Liver (tissue), 9 donors: ENCODE measurements around the gene TP53INP2. TPM values are rescaled to one million over a fixed set of nuclear protein-coding genes. Genes with fewer than 3 reads are reported as not detected.
A peak's percentile ranks its signal among the peaks of the same experiment; 100 is the strongest.

Source experiments
- DNase-seq: peaks from one replicate; pipeline ENCODE4 v3.0.0-alpha.2; 2017; ENCODE audit warnings: low spot score
- H3K27ac ChIP-seq, 2 donors: one replicate each; pipeline ENCODE4 v1.7.0; 2013; ENCODE audit warnings: inconsistent platforms in 2 of 2, low read length in 2 of 2, control low read depth in 1 of 2, low read depth in 1 of 2, mild to moderate bottlenecking in 1 of 2
- H3K27me3 ChIP-seq, 4 donors: one replicate each; pipeline versions ENCODE4 v1.6.1 to v1.7.0; 2013; ENCODE audit warnings: low read length in 3 of 4, inconsistent platforms in 1 of 4, mild to moderate bottlenecking in 1 of 4, moderate library complexity in 1 of 4; ENCODE audit not compliant: control insufficient read depth in 4 of 4, insufficient read depth in 4 of 4
- H3K36me3 ChIP-seq, 4 donors: one replicate each; pipeline versions ENCODE4 v1.6.1 to v1.7.0; 2013; ENCODE audit warnings: low read length in 3 of 4, mild to moderate bottlenecking in 3 of 4, low read depth in 1 of 4, moderate library complexity in 1 of 4; ENCODE audit not compliant: control insufficient read depth in 4 of 4, insufficient read depth in 3 of 4
- H3K4me1 ChIP-seq, 4 donors: one replicate each; pipeline versions ENCODE4 v1.6.1 to v1.7.0; 2013; ENCODE audit warnings: low read length in 3 of 4, mild to moderate bottlenecking in 3 of 4, moderate library complexity in 1 of 4; ENCODE audit not compliant: control insufficient read depth in 4 of 4, insufficient read depth in 4 of 4
- H3K4me3 ChIP-seq, 3 donors: one replicate each; pipeline versions ENCODE4 v1.6.1 to v1.7.0; 2013; ENCODE audit warnings: low read length in 3 of 3, control low read depth in 1 of 3, low read depth in 1 of 3, mild to moderate bottlenecking in 1 of 3
- H3K9ac ChIP-seq, 2 donors: one replicate each; pipeline ENCODE4 v1.7.0; 2013; ENCODE audit warnings: low read length in 2 of 2, mild to moderate bottlenecking in 2 of 2, moderate library complexity in 2 of 2, control low read depth in 1 of 2, low read depth in 1 of 2
- H3K9me3 ChIP-seq, 4 donors: one replicate each; pipeline versions ENCODE4 v1.6.1 to v1.7.0; 2013; ENCODE audit warnings: low read length in 3 of 4; ENCODE audit not compliant: control insufficient read depth in 4 of 4
- CTCF ChIP-seq: fragments of 150-350 bp; IDR thresholded peaks from 2 replicates; pipeline ENCODE4 v1.5.1; 2017; ENCODE audit warnings: improper control_type of control experiment, low read depth, low read length; ENCODE audit not compliant: missing input control
- FOXA1 ChIP-seq: IDR thresholded peaks from 2 replicates; pipeline ENCODE4 v1.6.1; 2016; ENCODE audit warnings: antibody characterized with exemption
- FOXA2 ChIP-seq: IDR thresholded peaks from 2 replicates; pipeline ENCODE4 v1.6.1; 2016; ENCODE audit warnings: antibody characterized with exemption
- GABPA ChIP-seq, 2 donors: IDR thresholded peaks in 1 of 2; conservative IDR thresholded peaks in 1 of 2; 2 replicates each; pipeline ENCODE4 v1.6.1; 2016; ENCODE audit warnings: antibody characterized with exemption in 2 of 2, mild to moderate bottlenecking in 1 of 2, moderate library complexity in 1 of 2
- HNF4A ChIP-seq, 2 donors: conservative IDR thresholded peaks; 2 replicates each; pipeline ENCODE4 v1.6.1; 2016; ENCODE audit warnings: antibody characterized with exemption in 2 of 2, mild to moderate bottlenecking in 2 of 2
- HNF4G ChIP-seq: IDR thresholded peaks from 2 replicates; pipeline ENCODE4 v1.6.1; 2016; ENCODE audit warnings: antibody characterized with exemption
- MAX ChIP-seq: IDR thresholded peaks from 2 replicates; pipeline ENCODE4 v1.6.1; 2016; ENCODE audit warnings: antibody characterized with exemption
- NR2F2 ChIP-seq: IDR thresholded peaks from 2 replicates; pipeline ENCODE4 v1.6.1; 2016; ENCODE audit warnings: antibody characterized with exemption
- RAD21 ChIP-seq, 2 donors: IDR thresholded peaks; 2 replicates each; pipeline ENCODE4 v1.6.1; 2016; ENCODE audit warnings: antibody characterized with exemption in 2 of 2, mild to moderate bottlenecking in 2 of 2
- REST ChIP-seq: IDR thresholded peaks from 2 replicates; pipeline ENCODE4 v1.6.1; 2016; ENCODE audit warnings: antibody characterized with exemption, mild to moderate bottlenecking
- RXRA ChIP-seq, 2 donors: IDR thresholded peaks; 2 replicates each; pipeline ENCODE4 v1.6.1; 2017 to 2018; ENCODE audit warnings: antibody characterized with exemption in 2 of 2, mild to moderate bottlenecking in 1 of 2
- SP1 ChIP-seq: IDR thresholded peaks from 2 replicates; pipeline ENCODE4 v1.6.1; 2018; ENCODE audit warnings: antibody characterized with exemption, mild to moderate bottlenecking
- TAF1 ChIP-seq: conservative IDR thresholded peaks from 2 replicates; pipeline ENCODE4 v1.6.1; 2016; ENCODE audit warnings: antibody characterized with exemption, mild to moderate bottlenecking
- YY1 ChIP-seq: IDR thresholded peaks from 2 replicates; pipeline ENCODE4 v1.6.1; 2016; ENCODE audit warnings: antibody characterized with exemption, mild to moderate bottlenecking
- ZBTB33 ChIP-seq: IDR thresholded peaks from 2 replicates; pipeline ENCODE4 v1.6.1; 2016; ENCODE audit warnings: antibody characterized with exemption
- WGBS: extraction: QIAGEN DNeasy Blood & Tissue Kit; methylation state at CpG from one replicate; pipeline ENCODE4 v1.1.7; 2013; 5-methylcytosine and 5-hydroxymethylcytosine counted together
- polyA plus RNA-seq, 2 donors: library from polyadenylated mRNA; stranded (reverse) in 1 of 2; unstranded in 1 of 2; fragments of 200-250 nt in 1 of 2; fragments of >200 nt in 1 of 2; fragmentation: Nextera tagmentation in 1 of 2; extraction: Ambion mirVana in 1 of 2; gene quantifications; one replicate each; pipeline versions ENCODE4 v1.2.1 to v1.2.3, GENCODE V29; 2013 to 2015
- total RNA-seq, 2 donors: library from RNA; depleted of rRNA; stranded (reverse); fragments of >200 nt; gene quantifications; one replicate each; pipeline ENCODE4 v1.2.3, GENCODE V29; 2014
- donor health status: healthy.
- donor health status: healthy.
- donor health status: healthy.
- donor health status: healthy.
- donor health status: healthy.

Gene TP53INP2
- total and polyA plus RNA-seq, 4 donors = 3.0 to 14.5 (median 7.0) TPM

- Histone ChIP-seq H3K9ac (no peak overlapping the region), H3K4me1 (no peaks in the 10 kb centered on the region), H3K36me3 (peaks cover 16 to 69% (median 36%) of the 10 kb centered on the region in 4 donors), H3K9me3 (no peaks in the 10 kb centered on the region), H3K4me3 (no peak overlapping the region), H3K27ac (no peak overlapping the region), H3K27me3 (no peaks in the 10 kb centered on the region)
- 88% methylated on average over 2 of the region's 2 CpGs for WGBS
- TF ChIP-seq RAD21 (IDR thresholded peaks at IDR 0.05) (peak in 1 of 2 donors; percentile 29), TAF1 (no peak), RXRA (IDR thresholded peaks at IDR 0.05) (no peak)
- DNase-seq = no peak
Observed at GRCh38 chr20:34753706-34754461, 49.7 kb downstream of the TP53INP2 start.

- TF ChIP-seq HNF4A (conservative IDR thresholded peaks at IDR 0.05) (no peak), RAD21 (IDR thresholded peaks at IDR 0.05) (no peak), REST (no peak)
Observed at GRCh38 chr20:34754611-34755010, 50.5 kb downstream of the TP53INP2 start.

GRCh38 chr20:34755367-34755766 lies 51.2 kb downstream of the TP53INP2 start:
- no peak overlapping the region for H3K27ac ChIP-seq
- DNase-seq = no peak
- H3K9me3 ChIP-seq = no peaks in the 10 kb centered on the region
- H3K9ac ChIP-seq = no peak overlapping the region
- H3K4me1 ChIP-seq = no peaks in the 10 kb centered on the region
- TF ChIP-seq HNF4A (conservative IDR thresholded peaks at IDR 0.05) (no peak), RXRA (IDR thresholded peaks at IDR 0.05) (no peak), MAX (no peak), GABPA (IDR thresholded peaks at IDR 0.05 in 1 of 2, conservative IDR thresholded peaks at IDR 0.05 in 1 of 2) (no peak), FOXA1 (no peak), HNF4G (no peak), YY1 (no peak), REST (no peak), NR2F2 (no peak), ZBTB33 (no peak), SP1 (no peak), CTCF (no peak), FOXA2 (no peak)
- H3K27me3 ChIP-seq = no peaks in the 10 kb centered on the region
- H3K4me3 ChIP-seq = no peak overlapping the region
- H3K36me3 ChIP-seq = peaks cover 16 to 60% (median 26%) of the 10 kb centered on the region in 4 donors
- WGBS = 100% methylated on average over 1 of the region's 1 CpG

More at GRCh38 chr20:34754611-34755010, 50.5 kb downstream of the TP53INP2 start:
- Histone ChIP-seq H3K9me3 (no peaks in the 10 kb centered on the region), H3K36me3 (peaks cover 16 to 63% (median 33%) of the 10 kb centered on the region in 4 donors), H3K9ac (no peak overlapping the region), H3K4me1 (no peaks in the 10 kb centered on the region), H3K27ac (no peak overlapping the region), H3K4me3 (no peak overlapping the region), H3K27me3 (no peaks in the 10 kb centered on the region)
- DNase-seq = no peak
- 76% methylated on average over 4 of the region's 4 CpGs for WGBS
